Uterus (tissue), 2 donors: Measurements from ENCODE around the gene SPINT1.

Experiments
- CTCF ChIP-seq, 4 experiments: fragments of 200-600 bp in 2 of 4; fragments of 450-650 bp in 2 of 4; sonication (generic) in 2 of 4; IDR thresholded peaks; one replicate each; pipeline ENCODE4 v1.5.1; 2016 to 2019; ENCODE audit warnings: antibody characterized with exemption in 4 of 4, mild to moderate bottlenecking in 2 of 4, moderate library complexity in 1 of 4
- POLR2A ChIP-seq, 2 donors: fragments of 450-650 bp; IDR thresholded peaks; one replicate each; pipeline ENCODE4 v1.6.1; 2016; ENCODE audit warnings: antibody characterized with exemption in 2 of 2, mild to moderate bottlenecking in 1 of 2, moderate library complexity in 1 of 2

DNA sequence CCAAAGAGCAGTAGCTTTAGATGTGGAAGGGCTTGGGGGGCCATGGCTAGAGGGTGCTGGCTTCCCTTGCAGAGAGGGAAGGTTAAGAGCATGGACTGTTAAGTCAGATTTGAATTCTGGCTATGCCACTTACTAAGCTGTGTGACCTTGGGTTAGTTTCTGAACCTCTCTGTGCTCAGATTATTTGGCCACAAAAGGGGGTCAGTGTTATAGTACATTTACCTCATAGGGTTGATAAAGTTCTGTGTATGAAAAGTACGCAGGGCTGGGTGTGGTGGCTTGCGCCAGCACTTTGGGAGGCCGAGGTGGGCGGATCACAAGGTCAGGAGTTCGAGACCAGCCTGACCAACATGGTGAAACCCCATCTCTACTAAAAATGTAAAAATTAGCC is 57.2 kb downstream of the SPINT1 start:
- TF ChIP-seq CTCF (IDR thresholded peaks at IDR 0.05) (no peak), POLR2A (IDR thresholded peaks at IDR 0.05) (no peak)
